Mesodermal cell (in vitro differentiated cells): ENCODE measurements around the gene DTWD1. TPM values are rescaled to one million over a fixed set of nuclear protein-coding genes. Genes with fewer than 3 reads are reported as not detected.
A peak's percentile ranks its signal among the peaks of the same experiment; 100 is the strongest.
"Not testable (repeated sequence)": the region's sequence is repeated elsewhere in the genome, so short reads cannot be mapped to it uniquely, and the experiment has no call there.

Experiments used
- H3K27ac ChIP-seq: 2 replicates; pipeline ENCODE4 v1.7.0; 2013; ENCODE audit warnings: mild to moderate bottlenecking, low read depth, low read length, moderate library complexity; ENCODE audit not compliant: severe bottlenecking
- H3K36me3 ChIP-seq: 2 replicates; pipeline ENCODE4 v1.7.1; 2013; ENCODE audit warnings: mild to moderate bottlenecking, low read length, moderate library complexity; ENCODE audit not compliant: control insufficient read depth, insufficient read depth
- H3K4me1 ChIP-seq: one replicate; pipeline ENCODE4 v1.7.1; 2013; ENCODE audit warnings: mild to moderate bottlenecking, low read length; ENCODE audit not compliant: insufficient read depth, control insufficient read depth, poor library complexity, severe bottlenecking
- H3K4me3 ChIP-seq: 2 replicates; pipeline ENCODE4 v1.7.0; 2013; ENCODE audit warnings: low read length, control low read depth, mild to moderate bottlenecking; ENCODE audit not compliant: insufficient read depth, poor library complexity, severe bottlenecking; ENCODE audit errors: extremely low read depth
- H3K9me3 ChIP-seq: 2 replicates; pipeline ENCODE4 v1.7.1; 2013; ENCODE audit warnings: mild to moderate bottlenecking, low read length, moderate library complexity; ENCODE audit not compliant: control insufficient read depth
- WGBS, 2 experiments: methylation state at CpG; one replicate each; pipeline ENCODE4 v1.1.5; 2013; ENCODE audit warnings: missing lambda C conversion rate in 2 of 2; ENCODE audit not compliant: insufficient coverage in 2 of 2; 5-methylcytosine and 5-hydroxymethylcytosine counted together
- polyA plus RNA-seq, 2 experiments: library from polyadenylated mRNA; stranded (reverse); fragments of 50-300 nt; gene quantifications; one replicate each; pipeline ENCODE4 v1.2.3, GENCODE V29; 2013

The DTWD1 gene
- polyA plus RNA-seq (2013, experiment 1 of 2), result 29.6 TPM
- polyA plus RNA-seq (2013, experiment 2 of 2), result 33.6 TPM

- peak within 1 kb of the TSS; percentile 62 for H3K4me3 ChIP-seq
- H3K9me3 ChIP-seq, result peaks cover 22% of the 10 kb centered on the region
- peaks cover 31% of the 10 kb centered on the region for H3K36me3 ChIP-seq
- H3K4me1 ChIP-seq, result no peaks in the 10 kb centered on the region
- H3K27ac ChIP-seq, result peak within 1 kb of the TSS; percentile 89
- 0 to 1% methylated on average over 34 to 49 of the region's 59 CpGs for WGBS, 2 experiments
Observed at GRCh38 chr15:49620658-49621368, at the start of gene DTWD1, which contains the start of gene FAM227B. Gene DTWD1, plus strand, starts transcription at chr15:49621048. Its CDS starts 4,120 bp downstream, at chr15:49625168. Gene FAM227B, minus strand, starts transcription at chr15:49620818. Its CDS starts 5,647 bp downstream, at chr15:49615171.

DNA sequence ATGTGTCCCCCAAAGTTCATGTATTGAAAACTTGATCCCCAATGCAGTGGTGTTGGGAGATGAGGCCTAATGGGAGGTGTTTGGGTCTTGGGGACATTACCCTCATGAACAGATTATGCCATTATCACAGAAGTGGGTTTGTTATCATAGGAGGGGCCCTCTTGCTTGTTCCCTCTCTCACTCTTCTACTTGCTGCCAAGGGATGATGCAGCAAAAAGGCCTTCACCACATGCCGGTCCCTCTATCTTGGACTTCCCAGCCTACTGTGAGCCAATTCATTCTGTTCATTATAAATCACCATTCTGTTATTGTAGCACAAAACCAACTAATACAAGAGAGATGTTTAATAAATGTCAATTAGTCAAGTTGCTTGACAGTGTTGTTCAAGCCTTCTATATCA, 47.4 kb upstream of the DTWD1 start:
- 100% methylated on average over 1 of the region's 1 CpG; no CpG with 5 or more reads in 1 of the 2 experiments for WGBS, 2 experiments
- Histone ChIP-seq H3K9me3 (no peaks in the 10 kb centered on the region), H3K4me1 (no peaks in the 10 kb centered on the region), H3K27ac (no peak overlapping the region), H3K4me3 (no peak overlapping the region), H3K36me3 (no peaks in the 10 kb centered on the region)

GRCh38 chr15:49589030-49589429, 31.8 kb upstream of the DTWD1 start:
- Histone ChIP-seq H3K4me3 (no peak overlapping the region), H3K36me3 (no peaks in the 10 kb centered on the region), H3K4me1 (no peaks in the 10 kb centered on the region), H3K27ac (no peak overlapping the region), H3K9me3 (no peaks in the 10 kb centered on the region)

GRCh38 chr15:49592829-49593316, 28.0 kb upstream of the DTWD1 start:
- H3K4me1 ChIP-seq, H3K9me3 ChIP-seq, H3K36me3 ChIP-seq, H3K4me3 ChIP-seq, H3K27ac ChIP-seq: not testable (repeated sequence)
- WGBS, 2 experiments, result 86 to 95% methylated on average over 8 to 11 of the region's 12 CpGs

DNA sequence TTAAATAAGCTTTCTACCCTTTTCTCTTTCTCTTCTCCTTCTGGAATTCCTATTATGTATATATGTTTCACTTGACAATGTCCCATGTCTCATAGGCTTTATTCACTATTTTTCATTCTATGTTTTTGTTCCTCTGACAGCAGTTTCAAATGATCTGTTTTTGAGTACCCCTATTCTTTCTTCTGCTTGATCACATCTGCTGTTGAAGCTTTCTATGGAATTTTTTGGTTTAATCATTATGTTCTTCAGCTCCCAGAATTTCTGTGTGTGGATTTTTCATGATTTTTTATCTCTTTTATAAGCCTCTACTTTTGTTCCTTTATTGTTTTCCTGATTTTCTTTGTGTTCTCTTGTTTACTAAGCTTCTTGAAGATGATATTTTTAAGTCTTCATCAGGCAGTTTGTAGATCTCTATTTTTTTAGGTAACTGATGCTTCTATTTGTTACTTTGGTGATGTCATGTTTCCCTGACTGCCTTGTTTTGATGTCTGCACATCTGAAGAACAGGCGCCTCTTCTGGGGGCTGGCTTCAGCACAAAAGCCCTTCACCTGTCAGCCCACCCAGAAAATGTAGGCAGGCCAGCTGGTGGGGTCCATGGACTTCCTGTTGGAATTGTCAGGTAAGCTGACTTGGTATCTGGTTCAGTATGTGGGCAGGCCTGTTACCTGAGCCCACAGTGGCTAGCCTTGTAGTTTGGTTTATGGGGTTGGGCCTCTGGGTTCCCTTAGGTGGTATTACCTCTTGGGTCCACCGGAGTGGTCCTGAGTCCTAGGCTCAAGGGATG, 16.0 kb upstream of the DTWD1 start:
- Histone ChIP-seq H3K4me3 (no peak overlapping the region), H3K9me3 (no peaks in the 10 kb centered on the region), H3K27ac (no peak overlapping the region), H3K4me1 (no peaks in the 10 kb centered on the region), H3K36me3 (no peaks in the 10 kb centered on the region)
- 100% methylated on average over 1 to 2 of the region's 2 CpGs for WGBS, 2 experiments

DNA sequence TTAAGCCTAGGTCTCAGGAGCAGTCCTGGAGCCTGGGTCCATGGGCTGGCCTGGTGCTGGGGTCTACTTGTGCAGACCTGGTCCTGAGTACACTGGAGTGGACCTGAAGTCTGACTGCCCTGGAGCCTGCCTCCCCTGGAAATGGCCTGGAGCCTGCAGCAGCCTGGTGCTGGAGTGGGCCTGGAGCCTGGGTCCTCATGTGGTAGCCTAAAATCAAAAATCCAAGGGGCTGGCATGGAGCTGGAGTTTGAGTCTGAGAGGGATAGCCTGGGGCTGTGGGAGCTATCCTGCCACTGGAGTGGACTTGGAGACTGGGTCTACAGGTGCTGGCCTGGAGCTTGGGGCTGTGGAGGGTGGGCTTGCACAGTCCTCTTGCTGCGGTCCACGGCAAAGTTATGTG, 15.3 kb upstream of the DTWD1 start:
- WGBS, 2 experiments, result 93% methylated on average over 2 of the region's 2 CpGs; no CpG with 5 or more reads in 1 of the 2 experiments

GRCh38 chr15:49606594-49606993, 14.3 kb upstream of the DTWD1 start:
- Histone ChIP-seq H3K36me3 (no peaks in the 10 kb centered on the region), H3K27ac (no peak overlapping the region), H3K4me3 (no peak overlapping the region), H3K4me1 (no peaks in the 10 kb centered on the region), H3K9me3 (no peaks in the 10 kb centered on the region)

More for the DNA sequence above, 15.3 kb upstream of the DTWD1 start:
- H3K4me1 ChIP-seq, result no peaks in the 10 kb centered on the region
- no peaks in the 10 kb centered on the region for H3K36me3 ChIP-seq
- no peaks in the 10 kb centered on the region for H3K9me3 ChIP-seq
- no peak overlapping the region for H3K27ac ChIP-seq
- H3K4me3 ChIP-seq, result no peak overlapping the region

DNA sequence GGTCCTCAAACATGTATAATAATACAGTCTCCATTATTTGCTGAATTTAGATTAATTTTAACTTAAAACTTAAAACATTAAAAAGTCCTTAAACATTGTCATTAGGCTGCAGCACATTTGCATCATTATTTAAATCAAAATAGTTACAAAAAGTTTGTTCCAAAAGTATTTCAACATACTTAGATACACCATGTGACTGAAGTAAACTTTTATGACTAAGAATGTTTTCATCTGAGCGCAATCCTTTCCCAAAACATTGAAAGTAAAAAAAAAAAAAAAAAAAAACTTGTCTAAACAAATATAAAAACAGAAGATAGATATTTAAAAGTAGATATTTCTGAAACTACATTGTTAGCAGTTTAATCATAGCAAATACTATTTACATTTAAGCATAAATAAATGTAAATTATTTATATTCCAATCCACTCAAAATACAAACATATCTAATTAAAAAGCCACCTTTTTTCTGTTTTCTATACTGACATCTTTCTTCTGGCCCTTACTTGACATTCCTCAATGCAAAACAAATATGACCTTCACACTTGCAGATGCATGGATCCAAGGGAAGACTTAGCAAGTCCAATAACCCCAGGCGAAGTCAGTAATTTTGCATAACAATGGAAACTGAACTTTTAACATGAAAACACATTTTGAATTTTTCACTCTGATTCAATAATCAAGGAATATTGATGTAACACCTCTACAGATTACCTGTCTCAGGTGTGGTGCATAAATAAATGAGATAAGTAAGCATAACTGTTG, 10.5 kb upstream of the DTWD1 start:
- WGBS, 2 experiments, result no CpG with 5 or more reads among the region's 2 CpGs
- peaks cover 6% of the 10 kb centered on the region for H3K9me3 ChIP-seq
- no peak overlapping the region for H3K4me3 ChIP-seq
- H3K27ac ChIP-seq, result no peak overlapping the region
- H3K36me3 ChIP-seq, result no peaks in the 10 kb centered on the region
- no peaks in the 10 kb centered on the region for H3K4me1 ChIP-seq

- WGBS, 2 experiments, result 100% methylated on average over 1 of the region's 3 CpGs; no CpG with 5 or more reads in 1 of the 2 experiments
- H3K27ac ChIP-seq, H3K4me1 ChIP-seq, H3K9me3 ChIP-seq, H3K4me3 ChIP-seq, H3K36me3 ChIP-seq: not testable (repeated sequence)
Observed at GRCh38 chr15:49612240-49612639, 8.6 kb upstream of the DTWD1 start.

DNA sequence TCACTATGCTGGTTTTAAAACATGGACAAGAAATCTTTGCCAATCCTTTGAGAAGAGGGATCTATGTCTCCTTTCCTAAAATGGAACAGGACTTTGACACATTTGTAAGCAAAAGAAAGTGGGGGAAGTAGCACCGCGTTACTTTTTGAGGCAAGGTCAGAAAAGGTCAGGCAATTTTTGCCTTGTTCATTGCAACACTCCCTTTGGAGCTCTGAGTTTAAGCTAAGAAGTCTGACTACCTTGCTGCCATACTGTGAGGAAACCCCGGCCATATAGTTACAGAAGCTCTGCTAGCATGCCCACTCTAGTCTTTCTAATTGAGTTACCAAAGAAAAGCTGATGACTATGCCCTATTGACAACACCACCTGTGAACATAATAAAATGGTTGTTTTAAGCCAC, 1.6 kb upstream of the DTWD1 start:
- no peaks in the 10 kb centered on the region for H3K4me1 ChIP-seq
- H3K9me3 ChIP-seq, result peaks cover 17% of the 10 kb centered on the region
- WGBS, 2 experiments, result 90 to 100% methylated on average over 2 to 3 of the region's 3 CpGs
- H3K36me3 ChIP-seq, result peaks cover 17% of the 10 kb centered on the region
- H3K27ac ChIP-seq, result no peak overlapping the region
- H3K4me3 ChIP-seq, result no peak overlapping the region
